ENCODE results near the gene FBXO28.

DNA sequence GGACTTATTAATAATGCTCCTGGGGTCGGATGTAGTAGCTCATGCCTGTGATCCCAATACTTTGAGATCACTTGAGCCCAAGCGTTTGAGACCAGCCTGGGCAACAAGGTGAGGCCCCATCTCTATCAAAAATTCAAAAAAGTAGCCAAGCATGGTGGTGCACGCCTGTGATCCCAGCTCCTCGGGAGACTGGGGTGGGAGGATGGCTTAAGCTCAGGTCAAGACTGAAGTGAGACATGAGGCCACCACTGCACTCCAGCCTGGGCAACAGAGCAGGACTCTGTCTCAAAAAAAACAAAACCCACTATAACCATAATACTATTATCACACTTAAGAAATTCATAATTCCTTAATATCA lies 67.5 kb downstream of the FBXO28 start:
- TF ChIP-seq, protein P1, sequence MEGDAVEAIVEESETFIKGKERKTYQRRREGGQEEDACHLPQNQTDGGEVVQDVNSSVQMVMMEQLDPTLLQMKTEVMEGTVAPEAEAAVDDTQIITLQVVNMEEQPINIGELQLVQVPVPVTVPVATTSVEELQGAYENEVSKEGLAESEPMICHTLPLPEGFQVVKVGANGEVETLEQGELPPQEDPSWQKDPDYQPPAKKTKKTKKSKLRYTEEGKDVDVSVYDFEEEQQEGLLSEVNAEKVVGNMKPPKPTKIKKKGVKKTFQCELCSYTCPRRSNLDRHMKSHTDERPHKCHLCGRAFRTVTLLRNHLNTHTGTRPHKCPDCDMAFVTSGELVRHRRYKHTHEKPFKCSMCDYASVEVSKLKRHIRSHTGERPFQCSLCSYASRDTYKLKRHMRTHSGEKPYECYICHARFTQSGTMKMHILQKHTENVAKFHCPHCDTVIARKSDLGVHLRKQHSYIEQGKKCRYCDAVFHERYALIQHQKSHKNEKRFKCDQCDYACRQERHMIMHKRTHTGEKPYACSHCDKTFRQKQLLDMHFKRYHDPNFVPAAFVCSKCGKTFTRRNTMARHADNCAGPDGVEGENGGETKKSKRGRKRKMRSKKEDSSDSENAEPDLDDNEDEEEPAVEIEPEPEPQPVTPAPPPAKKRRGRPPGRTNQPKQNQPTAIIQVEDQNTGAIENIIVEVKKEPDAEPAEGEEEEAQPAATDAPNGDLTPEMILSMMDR (IDR thresholded peaks at IDR 0.05): no peak
- TF ChIP-seq POLR2A (IDR thresholded peaks at IDR 0.05): no peak
